Small intestine (tissue), 7 donors: Measurements from ENCODE around the gene ADAMTS14. TPM values are rescaled to one million over a fixed set of nuclear protein-coding genes. Genes with fewer than 3 reads are reported as not detected.
"Not testable (repeated sequence)": the region's sequence is repeated elsewhere in the genome, so short reads cannot be mapped to it uniquely, and the experiment has no call there.

Experiments used
- DNase-seq, 2 donors: peaks; one replicate each; pipeline versions ENCODE4 v3.0.0 to v3.0.0-alpha.2; 2013
- FAIRE-seq: peaks from 2 replicates; lab custom pipeline; 2012; peaks lifted over from hg19 to GRCh38; lab: Jason Lieb, UNC
- H3K27ac ChIP-seq, 3 donors: one replicate each; pipeline ENCODE4 v1.5.1; 2013; ENCODE audit warnings: low read length in 2 of 3, mild to moderate bottlenecking in 2 of 3, control low read depth in 1 of 3, inconsistent platforms in 1 of 3, low read depth in 1 of 3, moderate library complexity in 1 of 3
- H3K27me3 ChIP-seq, 3 donors: one replicate each; pipeline ENCODE4 v1.6.1; 2013; ENCODE audit warnings: low read length in 3 of 3, inconsistent platforms in 1 of 3; ENCODE audit not compliant: control insufficient read depth in 3 of 3, insufficient read depth in 3 of 3
- H3K36me3 ChIP-seq, 3 donors: one replicate each; pipeline ENCODE4 v1.6.1; 2013; ENCODE audit warnings: low read length in 3 of 3, inconsistent platforms in 1 of 3, low read depth in 1 of 3, mild to moderate bottlenecking in 1 of 3, moderate library complexity in 1 of 3; ENCODE audit not compliant: control insufficient read depth in 3 of 3, insufficient read depth in 2 of 3
- H3K4me1 ChIP-seq, 3 donors: one replicate each; pipeline ENCODE4 v1.6.1; 2013; ENCODE audit warnings: low read length in 2 of 3, inconsistent platforms in 1 of 3, low read depth in 1 of 3, mild to moderate bottlenecking in 1 of 3, moderate library complexity in 1 of 3; ENCODE audit not compliant: control insufficient read depth in 3 of 3, insufficient read depth in 2 of 3
- H3K4me3 ChIP-seq, 3 donors: one replicate each; pipeline ENCODE4 v1.5.1; 2013; ENCODE audit warnings: low read length in 3 of 3, control low read depth in 1 of 3, inconsistent platforms in 1 of 3, low read depth in 1 of 3, mild to moderate bottlenecking in 1 of 3, moderate library complexity in 1 of 3
- H3K9me3 ChIP-seq, 2 donors: one replicate each; pipeline ENCODE4 v1.6.1; 2013; ENCODE audit warnings: low read depth in 1 of 2, low read length in 1 of 2; ENCODE audit not compliant: control insufficient read depth in 2 of 2, insufficient read depth in 1 of 2
- WGBS, 3 donors: extraction: QIAGEN DNeasy Blood & Tissue Kit; methylation state at CpG; one replicate each; pipeline ENCODE4 v1.1.7; 2013; 5-methylcytosine and 5-hydroxymethylcytosine counted together
- polyA plus RNA-seq, 4 donors: library from polyadenylated mRNA; stranded (reverse) in 3 of 4; unstranded in 1 of 4; fragments of 200-250 nt in 3 of 4; fragments of 120-200 nt in 1 of 4; gene quantifications; one replicate each; pipeline versions ENCODE4 v1.2.1 to v1.2.3, GENCODE V29; 2013
- donor health status: healthy with polysubstance abuse.
- donor health status: control.
- donor health status: control.
- donor health status: Bipolar disorder and iron deficiency.
- donor health status: healthy.

Gene ADAMTS14
- polyA plus RNA-seq, 4 donors = 0.45 to 7.7 (median 0.79) TPM

GRCh38 chr10:70662362-70663220 is 9.7 kb upstream of the ADAMTS14 start:
- Histone ChIP-seq H3K27ac (peak overlapping the region in 2 of 3 donors; percentile 70 to 75), H3K27me3 (no peaks in the 10 kb centered on the region), H3K9me3 (no peaks in the 10 kb centered on the region), H3K4me1 (peaks cover 0 to 12% (median 2%) of the 10 kb centered on the region in 3 donors), H3K36me3 (no peaks in the 10 kb centered on the region), H3K4me3 (no peak overlapping the region)
- FAIRE-seq (no peak), DNase-seq (peak in 1 of 2 donors; percentile 30)
- WGBS, 3 donors = 69 to 77% (median 75%) methylated on average over 12 of the region's 12 CpGs

GRCh38 chr10:70663458-70664409 is 8.6 kb upstream of the ADAMTS14 start:
- not testable (repeated sequence) for FAIRE-seq, H3K36me3 ChIP-seq, H3K9me3 ChIP-seq, DNase-seq, H3K27me3 ChIP-seq, H3K4me3 ChIP-seq
- WGBS, 3 donors = 64 to 79% (median 67%) methylated on average over 7 to 10 of the region's 10 CpGs
- Histone ChIP-seq H3K27ac (peak overlapping the region in 2 of 3 donors; percentile 60 to 72), H3K4me1 (peaks cover 0 to 12% (median 2%) of the 10 kb centered on the region in 3 donors)

GRCh38 chr10:70664702-70665195 is 7.6 kb upstream of the ADAMTS14 start:
- WGBS, 3 donors = 35 to 39% (median 36%) methylated on average over 6 of the region's 6 CpGs
- FAIRE-seq (no peak), DNase-seq (peak in 1 of 2 donors; percentile 25)
- Histone ChIP-seq H3K4me1 (peaks cover 0 to 12% (median 2%) of the 10 kb centered on the region in 3 donors), H3K27ac (peak overlapping the region in 2 of 3 donors; percentile 60 to 72), H3K27me3 (peaks cover 0 to 6% (median 0%) of the 10 kb centered on the region in 3 donors), H3K4me3 (no peak overlapping the region), H3K9me3 (peaks cover 0 to 7% of the 10 kb centered on the region in 2 donors), H3K36me3 (no peaks in the 10 kb centered on the region)

GRCh38 chr10:70666960-70667798 is 5.1 kb upstream of the ADAMTS14 start:
- H3K4me1 ChIP-seq = peaks cover 0 to 7% (median 0%) of the 10 kb centered on the region in 3 donors
- FAIRE-seq (no peak), DNase-seq (no peak)
- no peaks in the 10 kb centered on the region for H3K36me3 ChIP-seq
- no peak overlapping the region for H3K4me3 ChIP-seq
- H3K9me3 ChIP-seq = peaks cover 0 to 7% of the 10 kb centered on the region in 2 donors
- WGBS, 3 donors = 66 to 70% (median 70%) methylated on average over 7 of the region's 7 CpGs
- H3K27me3 ChIP-seq = peaks cover 0 to 22% (median under 1%) of the 10 kb centered on the region in 3 donors
- no peak overlapping the region for H3K27ac ChIP-seq

GRCh38 chr10:70667818-70668217 is 4.5 kb upstream of the ADAMTS14 start:
- H3K4me3 ChIP-seq, H3K27ac ChIP-seq, H3K9me3 ChIP-seq, DNase-seq, FAIRE-seq, H3K4me1 ChIP-seq, H3K36me3 ChIP-seq: not testable (repeated sequence)
- peaks cover 0 to 23% (median 6%) of the 10 kb centered on the region in 3 donors for H3K27me3 ChIP-seq
- 91 to 92% (median 91%) methylated on average over 6 of the region's 6 CpGs for WGBS, 3 donors

- FAIRE-seq (no peak), DNase-seq (no peak)
- Histone ChIP-seq H3K4me1 (peaks cover 0 to 7% (median 0%) of the 10 kb centered on the region in 3 donors), H3K27me3 (peaks cover 0 to 30% (median 6%) of the 10 kb centered on the region in 3 donors), H3K27ac (no peak overlapping the region), H3K4me3 (no peak overlapping the region), H3K36me3 (no peaks in the 10 kb centered on the region), H3K9me3 (peaks cover 0 to 7% of the 10 kb centered on the region in 2 donors)
- WGBS, 3 donors = 83 to 91% (median 88%) methylated on average over 10 of the region's 10 CpGs
These were observed 3.8 kb upstream of the ADAMTS14 start for GRCh38 chr10:70668454-70668970.

- Histone ChIP-seq H3K27ac (no peak overlapping the region), H3K9me3 (peaks cover 0 to 7% of the 10 kb centered on the region in 2 donors), H3K4me1 (peaks cover 0 to 7% (median 0%) of the 10 kb centered on the region in 3 donors), H3K36me3 (no peaks in the 10 kb centered on the region), H3K4me3 (no peak overlapping the region), H3K27me3 (peaks cover 0 to 35% (median 6%) of the 10 kb centered on the region in 3 donors)
- DNase-seq (no peak), FAIRE-seq (no peak)
These were observed 3.3 kb upstream of the ADAMTS14 start for GRCh38 chr10:70669015-70669414.
